Effector memory CD4-positive, alpha-beta T cell (primary cell): ENCODE data around the gene APOA1.

Experiments
- DNase-seq, 3 donors: peaks; one replicate each; pipeline ENCODE4 v3.0.0-alpha.2; 2020
- H3K27ac ChIP-seq: 2 replicates; pipeline ENCODE4 v1.7.0; 2013; ENCODE audit warnings: mild to moderate bottlenecking, low read length, moderate library complexity; ENCODE audit not compliant: insufficient read depth, poor library complexity, severe bottlenecking
- H3K27me3 ChIP-seq: replicated peaks from 2 replicates; pipeline ENCODE4 v1.7.0; 2013; ENCODE audit warnings: mild to moderate bottlenecking, low read length; ENCODE audit not compliant: insufficient read depth, control insufficient read depth, poor library complexity, severe bottlenecking
- H3K36me3 ChIP-seq: 2 replicates; pipeline ENCODE4 v1.7.0; 2013; ENCODE audit warnings: mild to moderate bottlenecking, low read length, moderate library complexity; ENCODE audit not compliant: control insufficient read depth, insufficient read depth
- H3K4me1 ChIP-seq: 2 replicates; pipeline ENCODE4 v1.7.0; 2013; ENCODE audit warnings: low read length, mild to moderate bottlenecking; ENCODE audit not compliant: control insufficient read depth, insufficient read depth, poor library complexity, severe bottlenecking
- H3K4me3 ChIP-seq: 2 replicates; pipeline ENCODE4 v1.7.0; 2013; ENCODE audit warnings: low read length, low read depth, mild to moderate bottlenecking; ENCODE audit not compliant: insufficient read depth, poor library complexity, severe bottlenecking
- H3K9me3 ChIP-seq: 2 replicates; pipeline ENCODE4 v1.7.0; 2013; ENCODE audit warnings: mild to moderate bottlenecking, low read length, moderate library complexity; ENCODE audit not compliant: control insufficient read depth

The APOA1 gene

GRCh38 chr11:116830184-116830912 is 7.1 kb downstream of the APOA1 start:
- Histone ChIP-seq H3K36me3 (no peaks in the 10 kb centered on the region), H3K9me3 (no peaks in the 10 kb centered on the region), H3K27ac (no peak overlapping the region), H3K4me3 (no peak overlapping the region), H3K27me3 (no peaks in the 10 kb centered on the region), H3K4me1 (peaks cover 2% of the 10 kb centered on the region)
- no peak for DNase-seq

DNA sequence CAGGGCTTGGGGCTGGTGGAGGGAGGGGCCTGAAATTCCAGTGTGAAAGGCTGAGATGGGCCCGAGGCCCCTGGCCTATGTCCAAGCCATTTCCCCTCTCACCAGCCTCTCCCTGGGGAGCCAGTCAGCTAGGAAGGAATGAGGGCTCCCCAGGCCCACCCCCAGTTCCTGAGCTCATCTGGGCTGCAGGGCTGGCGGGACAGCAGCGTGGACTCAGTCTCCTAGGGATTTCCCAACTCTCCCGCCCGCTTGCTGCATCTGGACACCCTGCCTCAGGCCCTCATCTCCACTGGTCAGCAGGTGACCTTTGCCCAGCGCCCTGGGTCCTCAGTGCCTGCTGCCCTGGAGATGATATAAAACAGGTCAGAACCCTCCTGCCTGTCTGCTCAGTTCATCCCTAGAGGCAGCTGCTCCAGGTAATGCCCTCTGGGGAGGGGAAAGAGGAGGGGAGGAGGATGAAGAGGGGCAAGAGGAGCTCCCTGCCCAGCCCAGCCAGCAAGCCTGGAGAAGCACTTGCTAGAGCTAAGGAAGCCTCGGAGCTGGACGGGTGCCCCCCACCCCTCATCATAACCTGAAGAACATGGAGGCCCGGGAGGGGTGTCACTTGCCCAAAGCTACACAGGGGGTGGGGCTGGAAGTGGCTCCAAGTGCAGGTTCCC is 7.8 kb downstream of the APOA1 start, which contains the start of gene APOC3:
Gene APOC3, plus strand, starts transcription at position 383 of the 659 bp plus-strand sequence. CDS start 676 bp downstream, outside the sequence.
- Histone ChIP-seq H3K4me1 (no peaks in the 10 kb centered on the region), H3K4me3 (no peak within 1 kb of the TSS), H3K36me3 (no peaks in the 10 kb centered on the region), H3K27ac (no peak within 1 kb of the TSS), H3K9me3 (no peaks in the 10 kb centered on the region), H3K27me3 (no peaks in the 10 kb centered on the region)
- DNase-seq: no peak

- no peaks in the 10 kb centered on the region for H3K27me3 ChIP-seq
Measured at GRCh38 chr11:116828632-116829524, 8.5 kb downstream of the APOA1 start.

DNA sequence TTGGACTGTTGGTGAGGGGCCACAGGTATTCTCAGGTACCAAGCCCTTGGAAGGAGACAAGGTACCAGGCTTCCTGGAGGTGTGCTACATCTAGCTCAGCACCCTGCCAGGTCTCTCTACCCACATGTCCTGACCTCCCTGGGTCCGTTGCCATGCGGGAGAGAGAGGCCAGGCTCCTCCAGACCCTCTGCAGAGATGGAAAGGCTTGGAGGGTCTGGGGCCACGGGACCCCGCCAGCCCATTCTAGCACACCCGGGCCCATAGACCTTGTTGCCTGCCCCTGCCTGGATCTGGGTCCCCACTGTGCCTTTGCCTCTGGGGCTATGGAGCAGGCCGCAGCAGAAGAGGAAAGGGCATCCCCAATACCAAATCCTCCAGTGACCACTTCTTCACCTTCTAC is 10.0 kb downstream of the APOA1 start:
- no peak for DNase-seq
- no peaks in the 10 kb centered on the region for H3K9me3 ChIP-seq
- no peak overlapping the region for H3K4me3 ChIP-seq
- no peaks in the 10 kb centered on the region for H3K36me3 ChIP-seq
- H3K4me1 ChIP-seq: no peaks in the 10 kb centered on the region
- no peak overlapping the region for H3K27ac ChIP-seq
- no peaks in the 10 kb centered on the region for H3K27me3 ChIP-seq

More at GRCh38 chr11:116828632-116829524, 8.5 kb downstream of the APOA1 start:
- no peak for DNase-seq
- no peak overlapping the region for H3K27ac ChIP-seq
- no peaks in the 10 kb centered on the region for H3K4me1 ChIP-seq
- no peak overlapping the region for H3K4me3 ChIP-seq
- H3K9me3 ChIP-seq: no peaks in the 10 kb centered on the region
- H3K36me3 ChIP-seq: no peaks in the 10 kb centered on the region

DNA sequence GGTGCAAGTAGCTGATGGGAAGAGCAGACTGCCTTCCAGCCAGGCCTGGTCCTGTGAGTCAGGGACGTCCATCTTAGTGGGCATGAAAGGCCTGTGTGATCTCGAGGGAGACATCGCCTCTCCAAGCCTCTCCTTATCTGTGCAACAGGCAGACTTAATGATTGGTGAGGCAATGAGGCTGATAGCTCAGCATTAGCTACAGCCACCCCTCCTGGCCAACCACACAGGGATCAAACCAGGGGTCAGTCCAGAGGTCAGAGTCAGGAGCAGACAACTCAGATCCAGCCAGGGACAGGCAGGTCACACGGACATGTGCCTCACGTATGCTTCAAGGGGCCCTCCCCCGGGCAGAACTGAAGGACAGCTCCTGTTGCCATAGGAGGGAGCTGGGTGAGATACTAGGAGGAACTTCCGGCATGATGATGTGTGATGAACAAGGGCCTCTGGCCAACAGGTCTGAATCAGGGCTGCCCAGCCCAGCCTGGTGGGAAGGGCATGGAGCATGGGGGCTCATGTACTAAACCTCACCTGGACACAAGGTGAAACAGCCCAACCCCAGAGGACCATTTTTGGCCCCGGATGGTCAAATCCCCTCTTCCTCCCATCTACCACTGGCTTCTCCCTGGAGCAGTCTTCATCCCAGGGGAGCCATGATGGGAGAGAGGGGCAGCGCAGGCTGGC is 10.5 kb downstream of the APOA1 start:
- Histone ChIP-seq H3K9me3 (no peaks in the 10 kb centered on the region), H3K27ac (no peak overlapping the region), H3K4me3 (no peak overlapping the region), H3K4me1 (no peaks in the 10 kb centered on the region), H3K27me3 (no peaks in the 10 kb centered on the region), H3K36me3 (no peaks in the 10 kb centered on the region)
- DNase-seq: no peak

GRCh38 chr11:116825854-116826750 is 11.3 kb downstream of the APOA1 start:
- no peak overlapping the region for H3K27ac ChIP-seq
- no peaks in the 10 kb centered on the region for H3K4me1 ChIP-seq
- no peak for DNase-seq
- no peaks in the 10 kb centered on the region for H3K9me3 ChIP-seq
- H3K4me3 ChIP-seq: no peak overlapping the region
- H3K36me3 ChIP-seq: no peaks in the 10 kb centered on the region
- no peaks in the 10 kb centered on the region for H3K27me3 ChIP-seq

GRCh38 chr11:116825434-116825833 is 12.0 kb downstream of the APOA1 start:
- Histone ChIP-seq H3K27ac (no peak overlapping the region), H3K4me1 (no peaks in the 10 kb centered on the region), H3K27me3 (no peaks in the 10 kb centered on the region), H3K4me3 (no peak overlapping the region), H3K36me3 (no peaks in the 10 kb centered on the region), H3K9me3 (no peaks in the 10 kb centered on the region)
- DNase-seq: no peak

GRCh38 chr11:116823031-116823843 is 14.2 kb downstream of the APOA1 start, which contains the start of gene APOA4:
Gene APOA4, minus strand, starts transcription at chr11:116823304. Its CDS starts 113 bp downstream, at chr11:116823191.
- H3K36me3 ChIP-seq: no peaks in the 10 kb centered on the region
- no peaks in the 10 kb centered on the region for H3K9me3 ChIP-seq
- H3K27me3 ChIP-seq: no peaks in the 10 kb centered on the region
- no peaks in the 10 kb centered on the region for H3K4me1 ChIP-seq
- no peak for DNase-seq
- H3K4me3 ChIP-seq: no peak within 1 kb of the TSS
- H3K27ac ChIP-seq: no peak within 1 kb of the TSS
